HG03432 (cell line): Measurements from ENCODE around the gene USP17L26.
"Not testable (repeated sequence)": the region's sequence is repeated elsewhere in the genome, so short reads cannot be mapped to it uniquely, and the experiment has no call there.

Experiments
- ATAC-seq: cut with Tn5 transposase; IDR thresholded peaks from one replicate; pipeline ENCODE4 v1.9.1; 2021; ENCODE audit warnings: mild to moderate bottlenecking, moderate library complexity; ENCODE audit not compliant: unreplicated experiment

Gene USP17L26, protein sequence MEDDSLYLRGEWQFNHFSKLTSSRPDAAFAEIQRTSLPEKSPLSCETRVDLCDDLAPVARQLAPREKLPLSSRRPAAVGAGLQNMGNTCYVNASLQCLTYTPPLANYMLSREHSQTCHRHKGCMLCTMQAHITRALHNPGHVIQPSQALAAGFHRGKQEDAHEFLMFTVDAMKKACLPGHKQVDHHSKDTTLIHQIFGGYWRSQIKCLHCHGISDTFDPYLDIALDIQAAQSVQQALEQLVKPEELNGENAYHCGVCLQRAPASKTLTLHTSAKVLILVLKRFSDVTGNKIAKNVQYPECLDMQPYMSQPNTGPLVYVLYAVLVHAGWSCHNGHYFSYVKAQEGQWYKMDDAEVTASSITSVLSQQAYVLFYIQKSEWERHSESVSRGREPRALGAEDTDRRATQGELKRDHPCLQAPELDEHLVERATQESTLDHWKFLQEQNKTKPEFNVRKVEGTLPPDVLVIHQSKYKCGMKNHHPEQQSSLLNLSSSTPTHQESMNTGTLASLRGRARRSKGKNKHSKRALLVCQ

DNA sequence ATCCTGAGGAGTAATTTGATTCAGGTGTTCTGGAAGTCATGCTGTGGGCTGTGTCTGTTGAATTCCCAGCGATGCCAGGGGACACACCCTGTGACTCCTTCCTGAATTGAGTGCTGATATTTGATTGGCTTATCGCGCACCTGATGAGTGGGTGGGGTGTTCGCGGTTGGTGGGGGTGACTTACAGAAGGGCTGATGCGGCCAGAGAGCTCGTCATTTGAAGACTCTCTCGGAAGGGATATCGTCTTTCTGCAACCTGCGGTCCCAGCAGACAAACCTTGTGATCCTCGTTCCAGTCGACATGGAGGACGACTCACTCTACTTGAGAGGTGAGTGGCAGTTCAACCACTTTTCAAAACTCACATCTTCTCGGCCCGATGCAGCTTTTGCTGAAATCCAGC is at the start of gene USP17L26:
Gene USP17L26 (plus strand): TSS at position 301 of the 400 bp plus-strand sequence. CDS start 0 bp downstream, at position 301.
- ATAC-seq: not testable (repeated sequence)

- not testable (repeated sequence) for ATAC-seq
Observed at GRCh38 chr4:9324191-9324590, 10.3 kb upstream of the USP17L26 start.

GRCh38 chr4:9324865-9325264 is 9.6 kb upstream of the USP17L26 start, which contains the start of gene USP17L24:
USP17L24 (plus strand) TSS chr4:9325165; CDS start chr4:9325165, 0 bp downstream.
- ATAC-seq: not testable (repeated sequence)

DNA sequence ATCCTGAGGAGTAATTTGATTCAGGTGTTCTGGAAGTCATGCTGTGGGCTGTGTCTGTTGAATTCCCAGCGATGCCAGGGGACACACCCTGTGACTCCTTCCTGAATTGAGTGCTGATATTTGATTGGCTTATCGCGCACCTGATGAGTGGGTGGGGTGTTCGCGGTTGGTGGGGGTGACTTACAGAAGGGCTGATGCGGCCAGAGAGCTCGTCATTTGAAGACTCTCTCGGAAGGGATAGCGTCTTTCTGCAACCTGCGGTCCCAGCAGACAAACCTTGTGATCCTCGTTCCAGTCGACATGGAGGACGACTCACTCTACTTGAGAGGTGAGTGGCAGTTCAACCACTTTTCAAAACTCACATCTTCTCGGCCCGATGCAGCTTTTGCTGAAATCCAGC is 4.8 kb upstream of the USP17L26 start, which contains the start of gene USP17L25:
Gene USP17L25 (plus strand): TSS at position 301 of the 400 bp plus-strand sequence. CDS start 0 bp downstream, at position 301.
- ATAC-seq: not testable (repeated sequence)

DNA sequence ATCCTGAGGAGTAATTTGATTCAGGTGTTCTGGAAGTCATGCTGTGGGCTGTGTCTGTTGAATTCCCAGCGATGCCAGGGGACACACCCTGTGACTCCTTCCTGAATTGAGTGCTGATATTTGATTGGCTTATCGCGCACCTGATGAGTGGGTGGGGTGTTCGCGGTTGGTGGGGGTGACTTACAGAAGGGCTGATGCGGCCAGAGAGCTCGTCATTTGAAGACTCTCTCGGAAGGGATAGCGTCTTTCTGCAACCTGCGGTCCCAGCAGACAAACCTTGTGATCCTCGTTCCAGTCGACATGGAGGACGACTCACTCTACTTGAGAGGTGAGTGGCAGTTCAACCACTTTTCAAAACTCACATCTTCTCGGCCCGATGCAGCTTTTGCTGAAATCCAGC is 4.6 kb downstream of the USP17L26 start, which contains the start of gene USP17L5:
Gene USP17L5 (plus strand): TSS at position 301 of the 400 bp plus-strand sequence. CDS start 0 bp downstream, at position 301.
- not testable (repeated sequence) for ATAC-seq

DNA sequence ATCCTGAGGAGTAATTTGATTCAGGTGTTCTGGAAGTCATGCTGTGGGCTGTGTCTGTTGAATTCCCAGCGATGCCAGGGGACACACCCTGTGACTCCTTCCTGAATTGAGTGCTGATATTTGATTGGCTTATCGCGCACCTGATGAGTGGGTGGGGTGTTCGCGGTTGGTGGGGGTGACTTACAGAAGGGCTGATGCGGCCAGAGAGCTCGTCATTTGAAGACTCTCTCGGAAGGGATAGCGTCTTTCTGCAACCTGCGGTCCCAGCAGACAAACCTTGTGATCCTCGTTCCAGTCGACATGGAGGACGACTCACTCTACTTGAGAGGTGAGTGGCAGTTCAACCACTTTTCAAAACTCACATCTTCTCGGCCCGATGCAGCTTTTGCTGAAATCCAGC is 9.4 kb downstream of the USP17L26 start, which contains the start of gene USP17L27:
Gene USP17L27 (plus strand): TSS at position 301 of the 400 bp plus-strand sequence. CDS start 0 bp downstream, at position 301.
- not testable (repeated sequence) for ATAC-seq

- ATAC-seq: not testable (repeated sequence)
Observed at GRCh38 chr4:9348593-9348992, 14.1 kb downstream of the USP17L26 start, which contains the start of gene USP17L28. USP17L28 (plus strand) TSS chr4:9348893; CDS start chr4:9348893, 0 bp downstream.

- ATAC-seq: not testable (repeated sequence)
Observed at GRCh38 chr4:9350866-9351265, 16.4 kb downstream of the USP17L26 start.

- not testable (repeated sequence) for ATAC-seq
Observed at GRCh38 chr4:9353338-9353737, 18.9 kb downstream of the USP17L26 start, which contains the start of gene USP17L29. USP17L29 (plus strand) TSS chr4:9353638; CDS start chr4:9353638, 0 bp downstream.

DNA sequence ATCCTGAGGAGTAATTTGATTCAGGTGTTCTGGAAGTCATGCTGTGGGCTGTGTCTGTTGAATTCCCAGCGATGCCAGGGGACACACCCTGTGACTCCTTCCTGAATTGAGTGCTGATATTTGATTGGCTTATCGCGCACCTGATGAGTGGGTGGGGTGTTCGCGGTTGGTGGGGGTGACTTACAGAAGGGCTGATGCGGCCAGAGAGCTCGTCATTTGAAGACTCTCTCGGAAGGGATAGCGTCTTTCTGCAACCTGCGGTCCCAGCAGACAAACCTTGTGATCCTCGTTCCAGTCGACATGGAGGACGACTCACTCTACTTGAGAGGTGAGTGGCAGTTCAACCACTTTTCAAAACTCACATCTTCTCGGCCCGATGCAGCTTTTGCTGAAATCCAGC is 28.4 kb downstream of the USP17L26 start, which contains the start of gene USP17L30:
Gene USP17L30 (plus strand): TSS at position 301 of the 400 bp plus-strand sequence. CDS start 0 bp downstream, at position 301.
- ATAC-seq: not testable (repeated sequence)

DNA sequence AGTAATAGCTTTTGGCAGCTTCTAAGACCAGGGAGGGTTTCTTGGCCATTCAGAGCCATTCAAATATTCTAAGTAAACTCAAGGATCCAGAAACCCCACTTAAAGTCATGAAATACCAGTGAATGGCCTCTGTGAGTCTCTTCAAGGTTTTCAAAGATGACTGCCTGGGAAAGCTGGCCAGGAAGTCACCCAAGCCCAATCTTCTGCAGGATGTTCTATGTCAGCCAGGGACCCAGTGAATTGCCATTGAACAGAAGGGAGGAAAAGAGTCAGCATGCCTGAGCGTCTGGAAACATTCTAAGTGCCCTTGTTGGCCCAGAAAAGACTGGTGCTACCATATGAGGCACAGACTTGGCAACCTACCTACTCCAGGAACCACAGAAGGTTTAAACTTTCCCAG is 45.4 kb downstream of the USP17L26 start:
- ATAC-seq: not testable (repeated sequence)

DNA sequence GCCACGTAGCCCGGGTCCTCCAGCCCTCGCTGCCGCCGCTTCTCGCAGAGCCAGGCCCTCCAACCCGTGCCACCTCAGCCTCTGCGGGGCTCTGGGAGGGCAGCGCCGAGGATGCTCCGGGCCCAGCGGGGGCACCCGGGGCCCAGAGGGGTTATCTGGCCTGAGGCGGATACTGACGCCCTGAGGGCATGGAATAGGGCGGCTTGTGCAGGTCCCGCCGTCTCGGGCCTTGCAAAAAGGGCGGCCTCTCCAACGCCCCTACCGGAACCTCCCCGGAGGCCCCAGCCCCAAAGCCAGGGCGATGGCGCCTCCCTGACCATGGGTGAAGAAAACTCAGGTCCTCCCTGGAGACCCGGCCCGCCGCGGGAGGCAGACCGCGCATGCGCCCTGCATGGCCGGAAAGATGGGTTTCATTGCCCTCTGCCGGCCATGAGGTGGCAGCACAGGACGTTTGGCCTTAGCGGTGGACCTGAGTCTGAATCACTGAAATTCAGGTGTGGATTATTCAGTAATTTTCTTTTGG is 46.6 kb downstream of the USP17L26 start:
- not testable (repeated sequence) for ATAC-seq

GRCh38 chr4:9384126-9384525 is 49.7 kb downstream of the USP17L26 start:
- ATAC-seq: no peak
